ENCODE data around the gene ZFHX2. TPM values are rescaled to one million over a fixed set of nuclear protein-coding genes. Genes with fewer than 3 reads are reported as not detected.
A peak's percentile ranks its signal among the peaks of the same experiment; 100 is the strongest.

The ZFHX2 gene
- total RNA-seq, 4 donors from 2014 or later, result 0.19 to 0.49 (median 0.27) TPM

- intact Hi-C loops (cut with DNase I; ENCODE audit: low total_unique reads), result no loop called here
- peak in 1 of 2 donors; percentile 85 for DNase-seq (ENCODE audit: low spot score in 2 of 2)
- WGBS, 2 donors, result 3% methylated on average over 52 to 56 of the region's 67 CpGs
- H3K4me3 ChIP-seq (ENCODE audit: low read depth, poor library complexity, severe bottlenecking), result no peak overlapping the region
- TF ChIP-seq POLR2A (IDR thresholded peaks at IDR 0.05) (no peak), CTCF (IDR thresholded peaks at IDR 0.05) (no peak)
Observed at GRCh38 chr14:23577004-23577681, 25.6 kb upstream of the ZFHX2 start.

GRCh38 chr14:23573384-23574015 lies 21.9 kb upstream of the ZFHX2 start:
- DNase-seq (ENCODE audit: low spot score in 2 of 2), result peak in 1 of 2 donors; percentile 62
- H3K4me3 ChIP-seq (ENCODE audit: low read depth, poor library complexity, severe bottlenecking), result no peak overlapping the region
- TF ChIP-seq CTCF (IDR thresholded peaks at IDR 0.05) (no peak), POLR2A (IDR thresholded peaks at IDR 0.05) (no peak)
- intact Hi-C loops (cut with DNase I; ENCODE audit: low total_unique reads), result no loop called here
- WGBS, 2 donors, result 73 to 76% methylated on average over 5 of the region's 5 CpGs

GRCh38 chr14:23572836-23573235 lies 21.3 kb upstream of the ZFHX2 start:
- DNase-seq (ENCODE audit: low spot score in 2 of 2), result peak in 1 of 2 donors; percentile 76
- WGBS, 2 donors, result 32 to 34% methylated on average over 4 of the region's 4 CpGs
- TF ChIP-seq CTCF (IDR thresholded peaks at IDR 0.05), result no peak
- TF ChIP-seq POLR2A (IDR thresholded peaks at IDR 0.05), result no peak
- H3K4me3 ChIP-seq (ENCODE audit: low read depth, poor library complexity, severe bottlenecking), result no peak overlapping the region
- intact Hi-C loops (cut with DNase I; ENCODE audit: low total_unique reads), result no loop called here

- no peak overlapping the region for H3K4me3 ChIP-seq (ENCODE audit: low read depth, poor library complexity, severe bottlenecking)
- WGBS, 2 donors, result 59 to 64% methylated on average over 4 of the region's 4 CpGs
- TF ChIP-seq POLR2A (IDR thresholded peaks at IDR 0.05), result no peak
- DNase-seq (ENCODE audit: low spot score in 2 of 2), result no peak
- intact Hi-C loops (cut with DNase I; ENCODE audit: low total_unique reads), result no loop called here
Observed at GRCh38 chr14:23572524-23572828, 20.9 kb upstream of the ZFHX2 start.

GRCh38 chr14:23571701-23572523 lies 20.3 kb upstream of the ZFHX2 start:
- WGBS, 2 donors, result 53 to 56% methylated on average over 14 of the region's 14 CpGs
- intact Hi-C loops (cut with DNase I; ENCODE audit: low total_unique reads), result no loop called here
- TF ChIP-seq CTCF (IDR thresholded peaks at IDR 0.05), result no peak
- no peak for TF ChIP-seq POLR2A (IDR thresholded peaks at IDR 0.05)
- DNase-seq (ENCODE audit: low spot score in 2 of 2), result peak in 1 of 2 donors; percentile 82
- no peak overlapping the region for H3K4me3 ChIP-seq (ENCODE audit: low read depth, poor library complexity, severe bottlenecking)
